ENCODE measurements around the gene PLEKHN1.

- TF ChIP-seq CTCF (IDR thresholded peaks at IDR 0.05; ENCODE audit: extremely low read depth in 1 of 2, insufficient read depth in 1 of 2, low read depth in 1 of 2, low read length in 2 of 2) (no peak), MAX (IDR thresholded peaks at IDR 0.05; ENCODE audit: insufficient read depth, insufficient read length) (peak; percentile 7)
Observed at GRCh38 chr1:999725-1000356, 33.6 kb downstream of the PLEKHN1 start, which contains the start of gene HES4.

Data from endothelial cell of umbilical vein (primary cell).